AG04450 (cell line): ENCODE data around the gene D2HGDH. TPM values are rescaled to one million over a fixed set of nuclear protein-coding genes. Genes with fewer than 3 reads are reported as not detected.

Experiments
- CTCF ChIA-PET: fragments of 300-600, 350-600 bp; formaldehyde crosslinking; extraction: SDS; loops from one replicate; lab custom pipeline; 2022; ENCODE audit warnings: antibody characterized with exemption, inconsistent platforms; lab: Charles Lee
- POLR2A ChIA-PET: fragments of 350-600 bp; formaldehyde crosslinking; extraction: SDS; loops from one replicate; lab custom pipeline; 2021; ENCODE audit warnings: antibody characterized with exemption, inconsistent platforms; lab: Yijun Ruan, JAX
- DNase-seq: peaks from one replicate; pipeline ENCODE4 v3.0.0-alpha.2; 2011; ENCODE audit warnings: low read depth, low spot score
- H3K27ac ChIP-seq: one replicate; pipeline ENCODE4 v1.5.1; 2012; ENCODE audit warnings: low read depth, low read length, control low read depth
- H3K27me3 ChIP-seq: one replicate; pipeline ENCODE4 v1.6.0; 2012; ENCODE audit warnings: low read length; ENCODE audit not compliant: control insufficient read depth, insufficient read depth
- H3K4me3 ChIP-seq: 2 replicates; pipeline ENCODE4 v1.5.1; 2011; ENCODE audit warnings: mild to moderate bottlenecking, low read depth, low read length, control low read depth
- H3K9me3 ChIP-seq: 2 replicates; pipeline ENCODE4 v1.5.1; 2012; ENCODE audit warnings: low read length; ENCODE audit not compliant: control insufficient read depth, insufficient read depth
- CTCF ChIP-seq: IDR thresholded peaks from 2 replicates; pipeline ENCODE4 v1.5.1; 2011; ENCODE audit warnings: low read depth, low read length, control low read depth, inconsistent platforms
- polyA plus RNA-seq: library from polyadenylated mRNA; depleted of rRNA; stranded (reverse); fragments of >200 nt; gene quantifications from 2 replicates; pipeline ENCODE4 v1.2.3, GENCODE V29; 2011

D2HGDH gene
- polyA plus RNA-seq, 1 experiment = 7.3 TPM

GRCh38 chr2:241775223-241776177 lies 41.1 kb downstream of the D2HGDH start:
- ChIA-PET CTCF (no interaction called here), POLR2A (no interaction called here)
- Histone ChIP-seq H3K27ac (no peak overlapping the region), H3K4me3 (no peak overlapping the region), H3K27me3 (no peaks in the 10 kb centered on the region), H3K9me3 (peaks cover 3% of the 10 kb centered on the region; the same call in 1 of the 2 replicates)
- TF ChIP-seq CTCF = no peak
- DNase-seq = no peak

- CTCF ChIA-PET = no interaction called here
- Histone ChIP-seq H3K9me3 (no peaks in the 10 kb centered on the region; the same call in 1 of the 2 replicates), H3K27me3 (no peaks in the 10 kb centered on the region), H3K4me3 (no peak within 1 kb of the TSS), H3K27ac (no peak within 1 kb of the TSS)
- no peak for DNase-seq
- POLR2A ChIA-PET = interaction anchor here (0.5 kb wide), 1 partner anchor 16 kb away, joined by 3 read pairs; no protein-coding TSS in a partner anchor
- TF ChIP-seq CTCF = no peak
These were observed 42.1 kb downstream of the D2HGDH start, which contains the start of gene GAL3ST2 for GRCh38 chr2:241776336-241777169. GAL3ST2 (plus strand) TSS chr2:241776822; CDS start chr2:241776956, 134 bp downstream.

- ChIA-PET POLR2A (no interaction called here), CTCF (no interaction called here)
- Histone ChIP-seq H3K4me3 (no peak overlapping the region), H3K27ac (no peak overlapping the region), H3K9me3 (no peaks in the 10 kb centered on the region; the same call in 1 of the 2 replicates), H3K27me3 (no peaks in the 10 kb centered on the region)
- DNase-seq = no peak
- no peak for TF ChIP-seq CTCF
These were observed 42.8 kb downstream of the D2HGDH start for GRCh38 chr2:241777170-241777685.

- ChIA-PET POLR2A (no interaction called here), CTCF (no interaction called here)
- no peaks in the 10 kb centered on the region for H3K27me3 ChIP-seq
- H3K27ac ChIP-seq = no peak overlapping the region
- no peak for TF ChIP-seq CTCF
- no peak for DNase-seq
- H3K9me3 ChIP-seq = no peaks in the 10 kb centered on the region; the same call in none of the 2 replicates
- no peak overlapping the region for H3K4me3 ChIP-seq
These were observed 43.5 kb downstream of the D2HGDH start for GRCh38 chr2:241777686-241778627.
